ENCODE measurements around the gene CCDC85A. TPM values are rescaled to one million over a fixed set of nuclear protein-coding genes. Genes with fewer than 3 reads are reported as not detected.

CCDC85A gene
- total RNA-seq, 1 experiment from 2014 or later: 0.14 TPM

DNA sequence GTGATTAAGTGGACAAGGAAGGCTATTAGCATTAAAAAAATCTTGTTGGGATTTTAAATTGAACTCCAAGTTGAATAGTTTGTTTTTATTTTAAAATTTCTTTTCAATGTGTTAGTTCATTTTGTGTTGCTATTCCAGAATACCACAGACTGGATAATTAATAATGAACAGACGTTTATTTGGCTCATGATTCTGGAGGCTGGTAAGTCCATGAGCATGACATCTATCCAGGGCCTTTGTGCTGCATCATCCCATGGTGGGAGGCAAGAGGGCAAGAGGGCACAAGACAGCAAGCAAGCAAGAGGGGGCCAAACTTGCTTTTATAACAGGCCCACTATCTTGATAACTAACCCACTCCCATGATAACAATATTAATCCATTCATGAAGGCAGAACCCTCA, 22.5 kb downstream of the CCDC85A start:
- no peak for DNase-seq
- no peaks in the 10 kb centered on the region for H3K27me3 ChIP-seq (ENCODE audit: control insufficient read depth, insufficient read depth, low read length)
- H3K36me3 ChIP-seq (replicated peaks; ENCODE audit: control insufficient read depth, insufficient read depth, low read length): no peaks in the 10 kb centered on the region
- no peak overlapping the region for H3K4me3 ChIP-seq (ENCODE audit: insufficient read depth, low read depth, low read length)

DNA sequence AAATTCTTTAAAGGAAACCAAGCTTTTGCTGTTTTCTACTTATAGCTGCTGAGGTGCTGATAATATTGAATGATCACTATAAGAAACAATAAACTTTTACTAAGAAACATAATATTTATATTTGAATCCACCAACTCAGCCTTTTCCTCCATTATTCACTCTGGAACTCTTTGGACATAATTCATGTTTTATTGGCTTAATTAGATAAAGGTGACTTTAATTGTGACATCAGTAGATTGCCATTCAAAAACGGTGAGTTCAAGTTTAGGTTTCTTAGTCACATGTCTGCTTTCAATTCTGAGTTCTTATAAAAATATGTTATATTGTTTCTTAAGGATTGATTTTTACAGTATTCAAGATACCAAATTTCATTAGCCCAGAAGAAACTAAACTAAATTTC, 24.0 kb downstream of the CCDC85A start:
- no peak for DNase-seq
- Histone ChIP-seq H3K4me3 (ENCODE audit: insufficient read depth, low read depth, low read length) (no peak overlapping the region), H3K36me3 (replicated peaks; ENCODE audit: control insufficient read depth, insufficient read depth, low read length) (no peaks in the 10 kb centered on the region), H3K27me3 (ENCODE audit: control insufficient read depth, insufficient read depth, low read length) (no peaks in the 10 kb centered on the region)

GRCh38 chr2:56208380-56208779, 24.6 kb downstream of the CCDC85A start:
- DNase-seq: no peak
- no peaks in the 10 kb centered on the region for H3K27me3 ChIP-seq (ENCODE audit: control insufficient read depth, insufficient read depth, low read length)
- H3K36me3 ChIP-seq (replicated peaks; ENCODE audit: control insufficient read depth, insufficient read depth, low read length): no peaks in the 10 kb centered on the region
- no peak overlapping the region for H3K4me3 ChIP-seq (ENCODE audit: insufficient read depth, low read depth, low read length)

GRCh38 chr2:56209701-56210100, 25.9 kb downstream of the CCDC85A start:
- Histone ChIP-seq H3K4me3 (ENCODE audit: insufficient read depth, low read depth, low read length) (no peak overlapping the region), H3K27me3 (ENCODE audit: control insufficient read depth, insufficient read depth, low read length) (no peaks in the 10 kb centered on the region; the same call in 1 of the 2 replicates), H3K36me3 (replicated peaks; ENCODE audit: control insufficient read depth, insufficient read depth, low read length) (no peaks in the 10 kb centered on the region)
- DNase-seq: no peak

DNA sequence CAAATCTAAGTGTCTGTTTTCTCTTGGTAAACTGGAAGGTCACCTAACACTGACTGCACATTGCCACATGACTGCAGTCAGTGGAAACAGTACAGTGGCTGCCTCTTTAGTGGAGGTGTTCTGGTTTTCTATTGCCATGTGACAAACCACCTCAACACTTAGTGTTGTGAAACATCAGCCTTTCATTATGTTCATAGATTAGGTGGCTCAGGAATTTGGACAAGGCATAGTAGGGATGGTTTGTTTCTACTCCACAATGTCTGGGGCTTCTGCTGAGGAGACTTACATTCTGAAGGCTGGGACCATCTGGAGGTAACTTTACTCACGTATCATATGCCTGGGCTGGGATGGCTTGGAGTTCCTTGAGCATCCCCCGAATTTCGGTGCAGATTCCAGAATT, 26.5 kb downstream of the CCDC85A start:
- Histone ChIP-seq H3K4me3 (ENCODE audit: insufficient read depth, low read depth, low read length) (no peak overlapping the region), H3K36me3 (replicated peaks; ENCODE audit: control insufficient read depth, insufficient read depth, low read length) (no peaks in the 10 kb centered on the region), H3K27me3 (ENCODE audit: control insufficient read depth, insufficient read depth, low read length) (no peaks in the 10 kb centered on the region; the same call in 1 of the 2 replicates)
- DNase-seq: no peak

GRCh38 chr2:56211048-56211447, 27.3 kb downstream of the CCDC85A start:
- no peak for DNase-seq

DNA sequence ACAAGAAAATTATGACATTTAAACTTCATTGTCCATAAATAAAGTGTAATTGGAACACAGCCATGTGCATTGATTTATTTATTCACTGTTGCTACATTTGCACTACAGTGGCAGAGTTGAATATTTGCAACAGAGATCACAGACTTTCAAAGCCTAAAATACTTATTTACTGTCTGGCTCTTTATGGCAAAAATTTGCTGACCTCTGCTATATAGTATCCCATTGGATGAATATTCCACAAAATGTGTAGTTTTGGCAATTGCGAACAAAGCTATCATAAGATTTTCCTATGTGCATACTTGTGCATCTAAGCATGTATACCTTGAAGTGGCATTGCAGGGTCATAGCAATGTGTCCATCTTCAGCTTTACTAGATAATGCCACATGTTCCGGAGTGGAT, 32.1 kb downstream of the CCDC85A start:
- no peak for DNase-seq
- H3K27me3 ChIP-seq (ENCODE audit: control insufficient read depth, insufficient read depth, low read length): no peaks in the 10 kb centered on the region; the same call in 1 of the 2 replicates
- H3K4me3 ChIP-seq (ENCODE audit: insufficient read depth, low read depth, low read length): no peak overlapping the region
- H3K36me3 ChIP-seq (replicated peaks; ENCODE audit: control insufficient read depth, insufficient read depth, low read length): no peaks in the 10 kb centered on the region

More at GRCh38 chr2:56211048-56211447, 27.3 kb downstream of the CCDC85A start:
- Histone ChIP-seq H3K27me3 (ENCODE audit: control insufficient read depth, insufficient read depth, low read length) (no peaks in the 10 kb centered on the region; the same call in 1 of the 2 replicates), H3K4me3 (ENCODE audit: insufficient read depth, low read depth, low read length) (no peak overlapping the region), H3K36me3 (replicated peaks; ENCODE audit: control insufficient read depth, insufficient read depth, low read length) (no peaks in the 10 kb centered on the region)

DNA sequence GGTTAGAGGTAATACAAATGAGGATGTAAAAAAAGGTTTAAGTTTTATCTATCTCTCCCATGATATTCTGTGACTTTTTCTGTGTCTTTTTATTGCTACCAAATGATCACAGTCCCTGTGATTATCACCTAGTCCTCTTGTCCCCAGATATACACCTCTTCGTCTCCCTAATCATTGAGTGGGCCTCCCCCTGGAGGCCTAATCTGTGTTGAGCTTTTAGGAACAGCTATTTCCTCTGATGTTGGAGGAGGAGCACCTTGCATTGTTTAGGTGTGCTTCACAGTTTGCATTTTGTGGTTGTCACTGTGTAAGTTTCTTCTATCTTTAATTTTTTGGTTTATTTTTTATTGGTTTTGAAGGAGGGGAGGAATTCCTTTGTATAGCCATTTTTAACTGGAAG, 33.3 kb downstream of the CCDC85A start:
- H3K4me3 ChIP-seq (ENCODE audit: insufficient read depth, low read depth, low read length): no peak overlapping the region
- DNase-seq: peak; percentile 17
- no peaks in the 10 kb centered on the region for H3K36me3 ChIP-seq (replicated peaks; ENCODE audit: control insufficient read depth, insufficient read depth, low read length)
- no peaks in the 10 kb centered on the region; the same call in 1 of the 2 replicates for H3K27me3 ChIP-seq (ENCODE audit: control insufficient read depth, insufficient read depth, low read length)

DNA sequence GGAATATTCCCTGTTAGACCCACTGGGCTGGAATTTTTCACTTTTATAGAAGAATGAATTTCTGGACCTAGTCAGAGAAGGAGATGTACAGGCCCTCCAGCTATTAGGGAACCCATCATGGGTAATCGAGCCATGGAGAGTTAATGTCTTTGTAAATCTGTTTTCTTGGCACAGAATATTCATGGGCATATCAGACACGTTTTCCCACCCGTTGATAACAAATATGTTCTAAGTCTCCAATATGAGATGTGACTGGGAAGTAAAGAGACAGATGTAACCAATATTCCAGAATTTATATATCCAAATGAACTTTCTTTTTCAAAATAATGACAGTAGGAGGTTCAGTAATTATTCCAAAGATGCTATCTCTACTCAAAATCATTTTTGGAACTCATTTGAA, 38.7 kb downstream of the CCDC85A start:
- no peak overlapping the region for H3K4me3 ChIP-seq (ENCODE audit: insufficient read depth, low read depth, low read length)
- DNase-seq: no peak
- no peaks in the 10 kb centered on the region for H3K36me3 ChIP-seq (replicated peaks; ENCODE audit: control insufficient read depth, insufficient read depth, low read length)

DNA sequence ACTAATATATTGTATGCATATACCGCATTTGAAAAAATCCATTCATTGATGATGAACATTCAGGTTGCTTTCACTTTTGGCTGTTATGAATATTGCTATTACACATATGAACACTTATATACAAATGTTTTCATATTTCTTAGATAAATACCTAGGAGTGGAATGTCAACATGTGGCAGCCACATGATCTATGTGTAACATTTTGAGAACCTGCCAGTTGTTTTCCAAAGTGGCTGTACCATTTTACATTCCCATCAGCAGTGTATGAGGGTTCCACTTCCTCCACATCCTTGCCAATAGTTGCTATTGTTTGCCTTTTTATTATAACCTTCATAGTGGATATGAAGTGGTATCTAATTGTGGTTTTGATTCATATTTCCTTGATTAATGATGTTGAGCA, 40.5 kb downstream of the CCDC85A start:
- no peak for DNase-seq

More for the DNA sequence above, 38.7 kb downstream of the CCDC85A start:
- no peaks in the 10 kb centered on the region for H3K27me3 ChIP-seq (ENCODE audit: control insufficient read depth, insufficient read depth, low read length)

DNA sequence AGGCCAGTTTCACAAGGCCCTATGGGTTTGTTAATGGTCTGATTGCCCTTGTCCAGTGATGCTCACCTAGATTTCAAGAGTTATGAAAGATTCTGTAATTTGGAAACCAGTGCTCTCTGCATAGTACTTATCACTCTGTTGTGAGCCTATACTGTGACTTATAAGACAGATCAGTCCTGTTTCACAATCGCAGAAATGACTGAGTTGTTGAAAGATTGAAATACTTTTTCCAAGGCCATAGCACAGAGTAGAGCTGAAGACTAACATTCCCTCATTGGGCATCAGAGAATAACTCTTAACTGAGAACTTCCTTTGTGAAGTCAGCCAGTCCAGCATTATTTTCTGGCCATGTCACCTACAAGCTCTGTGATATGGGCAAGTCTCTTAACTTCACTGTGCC, 44.0 kb downstream of the CCDC85A start:
- H3K36me3 ChIP-seq (replicated peaks; ENCODE audit: control insufficient read depth, insufficient read depth, low read length): no peaks in the 10 kb centered on the region
- DNase-seq: no peak

More for the DNA sequence above, 40.5 kb downstream of the CCDC85A start:
- no peak overlapping the region for H3K4me3 ChIP-seq (ENCODE audit: insufficient read depth, low read depth, low read length)
- no peaks in the 10 kb centered on the region for H3K36me3 ChIP-seq (replicated peaks; ENCODE audit: control insufficient read depth, insufficient read depth, low read length)
- no peaks in the 10 kb centered on the region for H3K27me3 ChIP-seq (ENCODE audit: control insufficient read depth, insufficient read depth, low read length)

DNA sequence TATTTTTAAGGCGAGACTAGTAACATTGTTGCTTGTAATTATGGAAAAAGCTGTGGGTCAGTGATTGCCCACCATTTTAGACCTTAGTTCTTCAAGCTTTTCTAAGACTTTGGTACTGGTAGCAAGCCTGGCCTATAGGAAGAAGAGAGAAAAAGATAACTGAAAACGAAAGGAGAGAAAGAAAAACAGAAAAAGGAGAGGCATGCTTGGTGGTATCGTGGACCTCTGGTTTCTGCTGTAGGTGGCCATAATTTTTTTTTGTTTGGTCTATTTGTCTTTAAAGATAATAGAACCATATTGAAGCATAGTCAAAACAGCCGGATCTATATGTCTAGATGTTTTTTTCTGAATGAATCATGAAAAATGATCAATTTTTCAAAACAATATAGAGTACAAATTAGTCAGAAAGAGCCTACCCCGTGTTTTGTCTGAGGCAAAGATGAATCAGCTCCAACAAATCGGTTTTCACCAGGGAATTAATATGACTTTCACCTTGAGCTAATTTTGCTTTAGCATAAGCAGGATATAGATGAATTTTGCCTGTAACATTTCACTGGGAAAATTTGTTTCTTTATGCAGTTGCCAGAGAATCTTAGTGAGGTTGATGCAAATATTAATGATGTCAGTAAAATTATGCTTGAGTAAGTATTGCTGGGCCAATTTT, 45.7 kb downstream of the CCDC85A start:
- Histone ChIP-seq H3K4me3 (ENCODE audit: insufficient read depth, low read depth, low read length) (no peak overlapping the region), H3K27me3 (ENCODE audit: control insufficient read depth, insufficient read depth, low read length) (no peaks in the 10 kb centered on the region), H3K36me3 (replicated peaks; ENCODE audit: control insufficient read depth, insufficient read depth, low read length) (no peaks in the 10 kb centered on the region)
- DNase-seq: no peak

More for the DNA sequence above, 44.0 kb downstream of the CCDC85A start:
- no peak overlapping the region for H3K4me3 ChIP-seq (ENCODE audit: insufficient read depth, low read depth, low read length)
- no peaks in the 10 kb centered on the region for H3K27me3 ChIP-seq (ENCODE audit: control insufficient read depth, insufficient read depth, low read length)

DNA sequence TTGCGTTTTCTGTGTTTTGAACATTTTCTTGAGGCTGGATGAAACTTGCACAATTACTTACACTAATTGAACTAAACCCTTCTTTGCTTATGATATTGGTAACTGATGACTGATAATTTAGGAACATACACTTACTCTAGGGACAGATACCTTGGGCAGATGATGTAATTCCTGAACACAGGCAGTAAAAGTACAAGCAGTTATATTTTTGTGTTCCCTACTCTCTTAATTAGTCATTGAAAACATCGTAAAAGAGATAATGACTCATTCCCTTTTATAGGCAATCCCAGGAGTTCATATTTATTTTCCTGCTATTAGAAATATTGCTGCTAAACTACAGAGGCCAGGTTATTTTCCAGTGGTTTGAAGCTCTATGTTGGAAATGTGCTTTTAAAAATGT, 46.4 kb downstream of the CCDC85A start:
- Histone ChIP-seq H3K27me3 (ENCODE audit: control insufficient read depth, insufficient read depth, low read length) (no peaks in the 10 kb centered on the region), H3K36me3 (replicated peaks; ENCODE audit: control insufficient read depth, insufficient read depth, low read length) (no peaks in the 10 kb centered on the region), H3K4me3 (ENCODE audit: insufficient read depth, low read depth, low read length) (no peak overlapping the region)
- DNase-seq: no peak

- no peaks in the 10 kb centered on the region for H3K36me3 ChIP-seq (replicated peaks; ENCODE audit: control insufficient read depth, insufficient read depth, low read length)
- H3K27me3 ChIP-seq (ENCODE audit: control insufficient read depth, insufficient read depth, low read length): no peaks in the 10 kb centered on the region
- DNase-seq: no peak
- no peak overlapping the region for H3K4me3 ChIP-seq (ENCODE audit: insufficient read depth, low read depth, low read length)
These were observed 47.6 kb downstream of the CCDC85A start for GRCh38 chr2:56231361-56231760.

- peak; percentile 31 for DNase-seq
- no peaks in the 10 kb centered on the region for H3K27me3 ChIP-seq (ENCODE audit: control insufficient read depth, insufficient read depth, low read length)
- no peaks in the 10 kb centered on the region for H3K36me3 ChIP-seq (replicated peaks; ENCODE audit: control insufficient read depth, insufficient read depth, low read length)
- no peak overlapping the region for H3K4me3 ChIP-seq (ENCODE audit: insufficient read depth, low read depth, low read length)
These were observed 49.1 kb downstream of the CCDC85A start for GRCh38 chr2:56232912-56233311.

- no peak for DNase-seq
- Histone ChIP-seq H3K4me3 (ENCODE audit: insufficient read depth, low read depth, low read length) (no peak overlapping the region), H3K36me3 (replicated peaks; ENCODE audit: control insufficient read depth, insufficient read depth, low read length) (no peaks in the 10 kb centered on the region), H3K27me3 (ENCODE audit: control insufficient read depth, insufficient read depth, low read length) (no peaks in the 10 kb centered on the region)
These were observed 50.5 kb downstream of the CCDC85A start for GRCh38 chr2:56234241-56234640.

Data from H7 (cell line).